MCF 10A (cell line): ENCODE data around the gene ZBTB22. TPM values are rescaled to one million over a fixed set of nuclear protein-coding genes. Genes with fewer than 3 reads are reported as not detected.

ENCODE experiments used
- BruUV-seq: library from RNA; stranded (reverse); fragments of 400-500 nt; replicated peaks from 2 replicates; lab custom pipeline; 2021; lab: Mats Ljungman, UMichigan
- CTCF ChIA-PET: fragments of 300-600 bp; sonication (Branson Sonifier 250); formaldehyde crosslinking; extraction: SDS; loops from one replicate; lab custom pipeline; 2021; ENCODE audit warnings: antibody characterized with exemption, inconsistent platforms; lab: Yijun Ruan, JAX
- POLR2A ChIA-PET: fragments of 300-600, 350-650 bp; sonication (Branson Sonifier 250); formaldehyde crosslinking; extraction: SDS; loops from one replicate; lab custom pipeline; 2020; ENCODE audit warnings: antibody characterized with exemption, inconsistent platforms; lab: Yijun Ruan, JAX
- DNase-seq: peaks from one replicate; pipeline ENCODE4 v3.0.0-alpha.2; 2018; ENCODE audit not compliant: unreplicated experiment
- H3K27ac Mint-ChIP-seq: one replicate; pipeline ENCODE4 v1.8.0; 2022; ENCODE audit warnings: mild to moderate bottlenecking, low read depth, mixed read lengths; ENCODE audit not compliant: unreplicated experiment
- H3K27me3 Mint-ChIP-seq: one replicate; pipeline ENCODE4 v1.8.0; 2022; ENCODE audit warnings: mixed read lengths; ENCODE audit not compliant: insufficient read depth, unreplicated experiment
- H3K36me3 Mint-ChIP-seq: one replicate; pipeline ENCODE4 v1.8.0; 2022; ENCODE audit warnings: mild to moderate bottlenecking, moderate library complexity, mixed read lengths; ENCODE audit not compliant: insufficient read depth, unreplicated experiment
- H3K4me1 Mint-ChIP-seq: one replicate; pipeline ENCODE4 v1.8.0; 2022; ENCODE audit warnings: mixed read lengths; ENCODE audit not compliant: insufficient read depth, unreplicated experiment
- H3K4me3 Mint-ChIP-seq: one replicate; pipeline ENCODE4 v1.8.0; 2022; ENCODE audit warnings: mild to moderate bottlenecking, moderate library complexity, mixed read lengths; ENCODE audit not compliant: unreplicated experiment
- H3K9me3 Mint-ChIP-seq: one replicate; pipeline ENCODE4 v1.8.0; 2022; ENCODE audit warnings: mixed read lengths; ENCODE audit not compliant: unreplicated experiment
- intact Hi-C: fragments of 100-400 bp; cut with micrococcal nuclease; formaldehyde crosslinking; loops from 2 replicates; pipeline ENCODE4 v1.14.1; 2022
- total RNA-seq: library from RNA; stranded (reverse); gene quantifications from 2 replicates; pipeline ENCODE4 v1.2.3, GENCODE V29; 2022
- TF ChIP-seq, protein P1 (sequence below): fragments of 200-600 bp; IDR thresholded peaks from one replicate; pipeline ENCODE4 v1.8.0; 2022; ENCODE audit warnings: antibody characterized with exemption, mild to moderate bottlenecking; ENCODE audit not compliant: unreplicated experiment

The ZBTB22 gene
- total RNA-seq, 1 experiment from 2014 or later: 12.3 TPM

DNA sequence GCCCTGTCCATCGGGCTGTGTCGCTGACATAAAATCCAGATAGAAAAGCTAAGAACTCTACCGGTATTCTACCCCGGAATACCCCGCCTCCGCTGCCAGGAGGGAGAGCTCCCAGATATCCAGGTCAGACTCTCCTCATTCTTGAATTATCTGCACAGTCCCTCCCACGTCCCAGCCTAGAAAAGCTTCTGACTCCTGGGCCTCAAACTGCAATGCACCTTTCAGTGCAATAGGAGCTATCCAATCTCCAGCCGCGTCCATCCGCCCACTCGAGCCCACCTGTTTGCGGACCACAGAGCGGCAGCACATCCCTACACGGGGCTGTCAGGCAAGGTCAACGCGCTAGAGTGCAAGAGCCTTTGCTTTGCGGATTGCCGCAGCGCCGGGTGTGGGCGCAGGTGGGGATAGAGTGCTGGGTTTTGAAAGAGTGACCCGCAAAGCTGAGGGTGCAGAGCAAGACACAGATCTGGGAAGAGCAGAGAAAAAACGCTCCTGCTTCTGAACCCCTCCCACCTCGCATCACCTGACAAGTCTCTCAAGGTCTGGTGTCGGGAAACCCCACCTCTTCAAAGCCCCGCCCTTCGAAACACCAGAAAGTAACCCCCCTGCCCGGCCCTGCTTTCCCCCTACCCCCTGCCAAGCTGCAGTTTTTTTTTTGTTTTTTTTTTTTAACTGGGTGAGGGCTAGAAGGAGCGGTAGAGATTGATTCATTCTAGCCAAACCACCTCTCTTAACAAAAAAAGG is 5.0 kb downstream of the ZBTB22 start:
- intact Hi-C loops: no loop called here
- Mint-ChIP-seq H3K9me3 (no peaks in the 10 kb centered on the region), H3K4me1 (peaks cover 31% of the 10 kb centered on the region), H3K27ac (peak overlapping the region; percentile 99), H3K27me3 (no peaks in the 10 kb centered on the region), H3K4me3 (peak overlapping the region; percentile 96), H3K36me3 (peaks cover 81% of the 10 kb centered on the region)
- POLR2A ChIA-PET: interaction anchor here (0.6 to 4.3 kb wide), 24 partner anchors 8 to 1654 kb away, joined by 3 to 84 read pairs (median 4); partner anchors contain the start of genes B3GALT4, PFDN6, RGL2 and RPS18
- CTCF ChIA-PET: interaction anchor here (0.6 to 3.1 kb wide), 8 partner anchors 12 to 1539 kb away, joined by 3 to 18 read pairs (median 4); partner anchors contain the start of gene RGL2
- peak; percentile 87 for DNase-seq
- BruUV-seq: no TSS peak
- TF ChIP-seq, protein P1, sequence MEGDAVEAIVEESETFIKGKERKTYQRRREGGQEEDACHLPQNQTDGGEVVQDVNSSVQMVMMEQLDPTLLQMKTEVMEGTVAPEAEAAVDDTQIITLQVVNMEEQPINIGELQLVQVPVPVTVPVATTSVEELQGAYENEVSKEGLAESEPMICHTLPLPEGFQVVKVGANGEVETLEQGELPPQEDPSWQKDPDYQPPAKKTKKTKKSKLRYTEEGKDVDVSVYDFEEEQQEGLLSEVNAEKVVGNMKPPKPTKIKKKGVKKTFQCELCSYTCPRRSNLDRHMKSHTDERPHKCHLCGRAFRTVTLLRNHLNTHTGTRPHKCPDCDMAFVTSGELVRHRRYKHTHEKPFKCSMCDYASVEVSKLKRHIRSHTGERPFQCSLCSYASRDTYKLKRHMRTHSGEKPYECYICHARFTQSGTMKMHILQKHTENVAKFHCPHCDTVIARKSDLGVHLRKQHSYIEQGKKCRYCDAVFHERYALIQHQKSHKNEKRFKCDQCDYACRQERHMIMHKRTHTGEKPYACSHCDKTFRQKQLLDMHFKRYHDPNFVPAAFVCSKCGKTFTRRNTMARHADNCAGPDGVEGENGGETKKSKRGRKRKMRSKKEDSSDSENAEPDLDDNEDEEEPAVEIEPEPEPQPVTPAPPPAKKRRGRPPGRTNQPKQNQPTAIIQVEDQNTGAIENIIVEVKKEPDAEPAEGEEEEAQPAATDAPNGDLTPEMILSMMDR: no peak

DNA sequence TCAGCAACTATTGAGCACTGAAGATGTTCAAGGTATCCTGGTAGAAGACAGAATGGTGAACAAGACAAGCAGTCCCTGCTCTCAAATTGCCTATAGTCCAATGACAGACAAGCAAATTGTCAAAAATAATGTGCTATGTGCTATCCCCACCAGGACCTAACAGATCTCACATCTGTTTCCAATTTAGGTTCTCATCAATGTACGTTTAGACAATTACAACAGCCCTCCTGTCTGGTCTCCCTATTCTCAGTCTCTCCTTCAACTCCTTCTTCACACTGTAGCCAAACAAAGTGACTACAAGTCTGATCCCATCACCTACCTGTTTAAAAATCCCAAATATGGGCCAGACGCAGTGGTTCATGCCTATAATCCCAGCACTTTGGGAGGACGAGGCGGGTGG is 11.2 kb downstream of the ZBTB22 start:
- Mint-ChIP-seq H3K36me3 (peaks cover 88% of the 10 kb centered on the region), H3K4me1 (peaks cover 16% of the 10 kb centered on the region), H3K27ac (no peak overlapping the region), H3K27me3 (no peaks in the 10 kb centered on the region), H3K4me3 (no peak overlapping the region), H3K9me3 (no peaks in the 10 kb centered on the region)
- intact Hi-C loops: no loop called here
- DNase-seq: no peak
- BruUV-seq: no TSS peak
- ChIA-PET POLR2A (interaction anchor here (0.7 to 3.6 kb wide), 2 partner anchors 16 to 463 kb away, joined by 3 to 16 read pairs; partner anchors contain the start of genes PFDN6 and WDR46), CTCF (interaction anchor here (0.6 kb wide), 1 partner anchor 11 kb away, joined by 3 read pairs; no protein-coding TSS in a partner anchor)
- TF ChIP-seq, protein P1: no peak

DNA sequence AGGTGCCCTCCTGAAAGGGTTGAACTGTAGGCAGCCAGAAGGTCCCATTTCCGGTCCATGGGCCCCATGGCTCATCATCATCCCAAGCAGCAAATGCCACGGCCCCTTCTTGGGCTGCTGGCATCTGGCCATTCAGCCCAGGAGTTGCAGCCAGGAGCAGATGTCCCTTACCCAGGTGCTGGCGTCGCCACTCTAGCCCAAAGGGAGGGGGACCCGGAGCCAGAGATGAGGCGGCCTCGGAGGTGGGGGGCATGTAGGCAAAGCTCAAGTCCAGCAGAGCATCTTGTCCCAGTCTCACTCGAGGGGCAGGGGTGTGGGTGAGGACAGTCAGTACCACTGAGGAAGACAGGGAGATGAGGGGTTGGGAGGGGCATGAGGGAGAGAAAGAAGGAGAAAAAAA is 12.5 kb downstream of the ZBTB22 start:
- Mint-ChIP-seq H3K27ac (peak overlapping the region; percentile 46), H3K4me3 (no peak overlapping the region), H3K27me3 (no peaks in the 10 kb centered on the region), H3K4me1 (peaks cover 18% of the 10 kb centered on the region), H3K9me3 (no peaks in the 10 kb centered on the region), H3K36me3 (peaks cover 90% of the 10 kb centered on the region)
- DNase-seq: no peak
- intact Hi-C loops: no loop called here
- CTCF ChIA-PET: no interaction called here
- POLR2A ChIA-PET: interaction anchor here (3.6 kb wide), 1 partner anchor 15 kb away, joined by 16 read pairs; the partner anchor contains the start of genes PFDN6 and WDR46
- TF ChIP-seq, protein P1: no peak
- BruUV-seq: no TSS peak

DNA sequence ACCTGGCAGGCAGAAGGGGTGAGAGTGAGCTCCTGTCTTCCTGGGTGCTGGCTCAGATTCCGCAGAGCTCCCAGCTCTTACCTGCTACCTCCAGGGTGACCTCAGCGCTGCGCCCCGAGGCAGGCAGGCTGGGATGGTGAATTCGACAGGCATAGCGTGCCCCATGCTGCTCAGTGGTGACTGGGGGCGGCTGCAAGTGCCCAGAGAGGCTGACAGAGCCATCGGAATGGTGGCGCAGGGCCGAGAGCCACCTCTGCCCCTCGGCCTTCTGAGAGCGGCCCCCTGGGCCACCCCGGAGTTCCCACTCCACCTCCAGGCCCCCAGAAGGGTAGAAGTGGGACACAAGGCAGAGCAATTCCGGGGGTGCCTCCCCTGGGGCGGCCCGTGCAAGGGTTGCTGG is 13.3 kb downstream of the ZBTB22 start:
- Mint-ChIP-seq H3K27me3 (no peaks in the 10 kb centered on the region), H3K9me3 (no peaks in the 10 kb centered on the region), H3K36me3 (peaks cover 90% of the 10 kb centered on the region), H3K4me3 (no peak overlapping the region), H3K27ac (no peak overlapping the region), H3K4me1 (peaks cover 23% of the 10 kb centered on the region)
- ChIA-PET POLR2A (no interaction called here), CTCF (no interaction called here)
- DNase-seq: no peak
- BruUV-seq: no TSS peak
- intact Hi-C loops: no loop called here
- TF ChIP-seq, protein P1: no peak
